Hair follicular keratinocyte (primary cell): ENCODE results near the gene ZNF223. TPM values are rescaled to one million over a fixed set of nuclear protein-coding genes. Genes with fewer than 3 reads are reported as not detected.

Source experiments
- total RNA-seq: library from RNA; depleted of rRNA; stranded (reverse); fragments of >200 nt; gene quantifications from 2 replicates; pipeline ENCODE4 v1.2.3, GENCODE V29; 2015

The ZNF223 gene
- 2.2 and 4.3 TPM in 2 replicates for total RNA-seq

DNA sequence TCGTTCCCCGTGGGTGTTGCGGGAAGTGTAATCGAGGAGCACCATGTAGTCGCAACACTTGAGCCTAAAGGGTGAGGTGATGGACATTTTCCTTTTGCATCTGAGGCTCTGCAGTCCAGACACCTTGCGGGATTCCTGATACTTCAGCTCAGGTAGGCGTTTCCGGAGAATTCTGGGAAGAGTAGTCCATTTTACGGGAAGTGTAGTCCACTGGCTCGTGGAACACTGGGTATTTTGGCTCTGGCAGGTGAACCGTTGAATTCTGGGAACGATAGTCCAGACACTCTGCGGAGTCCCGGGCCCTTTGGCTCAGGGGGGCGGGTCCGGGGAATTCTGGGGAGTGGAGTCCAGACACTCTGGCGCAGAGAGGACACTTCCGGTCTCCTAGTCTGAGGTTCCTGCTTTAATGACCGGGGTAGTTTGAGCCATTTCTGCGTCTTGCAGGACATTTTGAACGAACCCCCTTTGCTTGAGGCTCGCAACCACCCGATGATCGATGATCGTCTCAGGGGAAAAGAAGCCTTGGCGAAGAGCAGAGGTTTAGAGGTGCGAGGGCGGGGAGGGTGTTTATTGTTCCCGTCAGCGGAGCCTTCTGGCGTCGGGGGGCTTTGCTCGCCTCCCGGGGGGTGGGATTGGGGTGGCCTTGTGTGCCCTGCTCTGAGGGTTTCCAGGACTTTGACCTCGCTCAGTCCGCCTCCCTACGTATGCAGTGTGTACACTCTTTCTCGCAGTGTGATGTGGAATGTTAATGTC lies at the start of gene ZNF223:
TSS of gene ZNF223 (plus strand) at position 387 of the 753 bp plus-strand sequence. CDS start 3,141 bp downstream, outside the sequence.

DNA sequence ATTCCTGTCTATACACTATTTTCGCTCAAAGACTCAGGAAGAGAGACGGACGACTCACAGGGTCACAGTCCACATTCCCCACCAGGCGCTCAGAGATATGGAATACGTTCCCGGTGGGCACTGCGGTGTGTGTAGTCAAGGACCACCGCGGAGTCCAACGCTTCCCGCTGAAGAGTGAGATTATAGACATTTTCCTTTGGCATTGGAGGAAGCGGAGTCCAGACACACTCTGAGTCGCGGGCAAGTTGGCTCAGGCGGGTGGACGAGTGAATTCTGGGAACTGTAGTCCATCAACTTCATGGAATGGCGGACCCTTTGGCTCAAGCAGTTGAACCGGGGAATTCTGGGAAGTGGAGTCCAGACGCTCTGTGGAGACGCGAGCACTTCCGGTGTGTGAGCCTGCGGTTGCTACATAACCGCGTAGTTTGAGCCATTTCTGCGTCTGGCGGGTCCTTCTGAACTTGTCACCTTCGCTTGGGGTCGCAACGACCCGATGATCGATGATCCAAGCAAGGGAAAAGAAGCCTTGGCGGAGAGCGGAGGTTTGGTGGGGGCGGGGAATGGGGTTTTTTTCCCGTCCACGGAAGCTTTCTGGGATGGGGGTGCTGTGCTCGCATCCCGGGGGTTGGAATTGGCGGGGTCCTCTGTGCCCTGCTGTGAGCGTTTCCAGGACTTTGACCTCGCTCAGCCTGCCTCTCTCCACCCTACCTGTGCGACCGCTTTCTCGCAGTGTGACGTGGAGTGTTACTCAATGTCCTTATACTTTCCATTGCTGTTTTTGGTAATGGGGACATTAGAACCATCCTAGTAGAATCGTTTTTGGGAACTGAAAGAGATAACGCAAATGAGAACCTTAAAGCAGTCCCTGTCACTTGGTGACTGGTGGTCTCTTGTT lies 49.0 kb upstream of the ZNF223 start, which contains the start of gene ZNF230:
TSS of gene ZNF230 (plus strand) at position 392 of the 895 bp plus-strand sequence. CDS start 4,122 bp downstream, outside the sequence.

DNA sequence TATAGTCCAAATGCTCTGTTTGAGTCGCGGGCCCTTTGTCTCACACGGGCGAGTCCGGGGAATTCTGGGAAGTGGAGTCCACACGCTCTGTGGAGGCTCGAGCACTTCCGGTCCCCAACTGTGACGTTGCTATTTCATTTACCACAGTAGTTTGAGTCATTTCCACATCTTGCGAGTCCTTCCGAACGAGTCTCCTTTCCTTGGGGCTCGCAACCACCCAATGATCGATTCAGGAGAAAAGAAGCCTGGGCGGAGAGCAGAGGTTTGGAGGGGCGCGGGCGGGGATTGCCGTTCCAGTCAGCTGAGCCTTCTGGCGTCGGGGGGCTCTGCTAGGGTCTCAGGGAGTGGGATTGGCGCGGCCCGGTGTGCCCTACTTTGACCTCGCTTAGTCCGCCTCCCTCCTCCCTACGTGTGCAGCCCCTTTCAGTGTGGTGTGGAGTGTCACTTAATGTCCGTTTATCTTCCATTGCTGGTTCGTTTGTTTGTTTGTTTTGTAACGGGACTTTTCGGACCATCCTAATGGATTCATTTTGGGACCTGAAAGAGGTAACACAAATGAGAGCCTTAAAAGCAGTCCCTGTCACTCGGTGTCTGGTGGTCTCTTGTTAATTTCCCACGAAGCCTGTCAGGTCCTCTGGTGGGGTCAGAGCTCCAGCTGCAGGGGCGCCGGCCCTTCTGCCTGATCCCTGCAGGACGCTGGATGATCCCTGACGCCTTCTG lies 26.5 kb upstream of the ZNF223 start, which contains the start of gene ZNF222:
TSS of gene ZNF222 (plus strand) at position 163 of the 720 bp plus-strand sequence. CDS start at position 221, 58 bp downstream.

DNA sequence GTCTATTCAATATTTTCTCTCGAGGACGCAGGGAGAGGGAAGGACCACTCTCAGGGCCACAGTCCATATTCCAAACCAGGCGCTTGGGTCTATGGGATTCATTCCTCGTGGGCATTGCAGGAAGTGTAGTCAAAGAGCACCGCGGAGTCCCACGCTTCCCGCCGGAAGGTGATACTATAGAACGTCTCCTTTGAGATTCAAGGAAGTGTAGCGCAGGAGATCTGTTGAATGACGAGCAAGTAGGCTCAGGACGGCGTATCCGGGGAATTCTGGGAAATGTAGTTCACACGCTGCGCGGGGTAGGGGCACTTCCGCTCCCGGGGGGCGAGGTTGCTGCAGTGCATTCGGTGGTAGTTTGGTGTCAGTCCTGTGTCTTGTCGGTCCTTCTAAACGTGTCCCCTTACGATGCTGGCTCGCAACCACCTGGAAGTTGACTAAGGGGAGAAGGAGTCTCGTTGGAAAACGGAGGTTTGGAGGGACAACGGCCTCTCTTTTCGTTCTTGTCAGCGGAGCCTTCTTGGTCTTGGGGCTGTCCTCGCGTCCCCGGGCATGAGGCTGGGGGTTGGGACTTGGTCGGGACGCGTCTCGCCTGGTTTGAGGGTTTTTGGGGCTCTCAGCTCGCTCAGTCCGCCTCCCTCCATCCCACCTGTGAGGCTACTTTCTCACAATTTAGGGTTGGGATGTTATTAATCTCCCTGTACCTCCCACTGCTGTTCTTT lies 20.1 kb downstream of the ZNF223 start, which contains the start of gene ZNF284:
TSS of gene ZNF284 (plus strand) at position 336 of the 719 bp plus-strand sequence. CDS start 4,231 bp downstream, outside the sequence.

DNA sequence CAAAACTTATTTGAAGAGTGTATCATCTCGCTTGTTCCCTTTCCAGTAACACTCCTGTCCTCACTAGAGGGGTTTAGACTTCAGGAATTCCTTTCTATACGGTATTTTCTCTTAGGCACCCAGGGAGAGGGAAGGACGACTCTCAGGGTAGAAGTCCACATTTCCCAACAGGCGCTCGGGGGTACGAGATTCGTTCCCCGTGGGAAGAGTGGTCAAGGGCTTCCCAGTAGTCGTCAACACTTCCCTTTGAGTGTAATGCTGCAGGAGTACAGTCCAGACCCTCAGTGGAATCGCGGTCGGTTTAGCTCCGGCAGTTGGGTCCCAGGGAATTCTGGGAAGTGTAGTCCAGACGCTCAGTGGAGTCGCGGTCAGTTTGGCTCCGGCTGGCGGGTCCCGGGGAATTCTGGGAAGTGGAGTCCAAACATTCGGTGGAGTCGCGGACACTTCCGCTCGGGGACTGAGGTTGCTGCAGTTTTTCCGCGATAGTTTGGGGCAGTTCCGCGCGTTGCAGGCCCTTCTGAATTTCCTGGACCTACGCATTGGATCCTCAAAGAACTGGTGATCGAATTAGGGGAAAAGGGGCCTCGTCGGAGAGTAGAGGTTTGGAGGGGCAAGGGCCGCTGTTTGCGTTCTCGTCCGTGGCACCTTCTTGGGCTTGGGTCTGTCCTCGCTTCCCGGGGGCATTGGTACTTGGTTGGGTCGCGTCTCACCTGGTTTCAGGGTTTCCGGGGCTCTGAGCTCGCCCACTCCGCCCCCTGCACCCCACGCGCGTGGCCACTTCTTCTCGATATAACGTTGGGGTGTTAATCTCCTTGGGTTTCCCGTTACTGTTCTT lies 42.3 kb downstream of the ZNF223 start, which contains the start of gene ZNF224:
TSS of gene ZNF224 (plus strand) at position 431 of the 835 bp plus-strand sequence. CDS start 3,513 bp downstream, outside the sequence.

DNA sequence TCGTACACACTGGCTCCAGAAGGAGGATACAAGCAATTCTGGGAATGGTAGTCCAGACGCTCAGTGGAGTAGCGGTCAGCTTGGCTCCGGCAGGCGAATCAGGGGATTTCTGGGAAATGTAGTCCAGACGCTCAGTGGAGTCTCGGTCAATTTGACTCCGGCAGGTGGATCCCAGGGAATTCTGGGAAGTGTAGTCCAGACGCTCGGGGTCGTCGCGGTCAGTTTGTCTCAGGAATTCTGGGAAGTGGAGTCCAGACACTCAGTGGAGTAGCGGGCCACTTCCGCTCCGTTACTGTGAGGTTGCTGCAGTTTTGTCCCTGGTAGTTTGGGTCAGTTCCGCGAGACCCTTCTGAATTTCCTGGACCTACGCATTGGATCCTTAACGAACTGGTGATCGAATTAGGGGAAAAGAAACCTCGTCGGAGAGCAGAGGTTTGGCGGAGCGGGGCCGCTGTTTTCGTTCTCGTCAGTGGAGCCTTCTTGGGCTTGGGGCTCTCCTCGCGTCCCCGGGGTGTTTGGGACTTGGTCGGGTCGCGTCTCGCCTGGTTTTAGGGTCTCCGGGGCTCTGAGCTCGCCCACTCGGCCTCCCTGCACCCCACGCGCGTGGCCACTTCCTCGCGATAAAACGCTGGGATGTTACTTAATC lies 61.4 kb downstream of the ZNF223 start, which contains the start of gene ZNF225:
TSS of gene ZNF225 (plus strand) at position 262 of the 646 bp plus-strand sequence. CDS start 2,429 bp downstream, outside the sequence.

Other genes starting within 250 kb of the ZNF223 start
- gene LYPD5, start 249.6 kb upstream of the ZNF223 start, total RNA-seq, result 2.6 and 4.1 TPM in 2 replicates
- 2.6 and 4.8 TPM in 2 replicates for gene ZNF283, start 224.7 kb upstream of the ZNF223 start, total RNA-seq
- 0.11 and 1.6 TPM in 2 replicates for gene ZNF404, start 168.1 kb upstream of the ZNF223 start, total RNA-seq
- 4.9 and 5.2 TPM in 2 replicates for gene ZNF45, start 116.8 kb upstream of the ZNF223 start, total RNA-seq
- 1.1 and 1.9 TPM in 2 replicates for gene ZNF221, start 100.8 kb upstream of the ZNF223 start, total RNA-seq
- gene ZNF155, start 67.8 kb upstream of the ZNF223 start, total RNA-seq, result 3.8 and 4.1 TPM in 2 replicates
- 0.86 and 2.2 TPM in 2 replicates for gene ZNF230, start 49.1 kb upstream of the ZNF223 start, total RNA-seq
- gene ZNF222, start 26.7 kb upstream of the ZNF223 start, total RNA-seq, result 2.5 and 4.4 TPM in 2 replicates
- 0.80 and 0.86 TPM in 2 replicates for gene ZNF284, start 20.1 kb downstream of the ZNF223 start, total RNA-seq
- 9.2 and 11.9 TPM in 2 replicates for gene ZNF224, start 42.3 kb downstream of the ZNF223 start, total RNA-seq
- gene ZNF225, start 61.4 kb downstream of the ZNF223 start, total RNA-seq, result 1.2 and 1.7 TPM in 2 replicates
- 2.0 and 2.6 TPM in 2 replicates for gene ZNF234, start 89.5 kb downstream of the ZNF223 start, total RNA-seq
- gene ZNF226, start 113.1 kb downstream of the ZNF223 start, total RNA-seq, result 5.2 and 15.1 TPM in 2 replicates
- 6.8 TPM in 2 replicates for gene ZNF227, start 160.5 kb downstream of the ZNF223 start, total RNA-seq
- 0.04 TPM in 1 of 2 replicates, not detected in the other for gene ZNF233, start 207.8 kb downstream of the ZNF223 start, total RNA-seq